C4-2B (cell line): ENCODE data around the gene PEX14.

ENCODE experiments used
- ZFX ChIP-seq: fragments of 450-650 bp; IDR thresholded peaks from 2 replicates; pipeline ENCODE4 v1.6.1; 2017
- TF ChIP-seq, protein P1 (sequence below): fragments of 450-650 bp; conservative IDR thresholded peaks from 2 replicates; pipeline ENCODE4 v1.5.1; 2017; ENCODE audit warnings: mild to moderate bottlenecking

DNA sequence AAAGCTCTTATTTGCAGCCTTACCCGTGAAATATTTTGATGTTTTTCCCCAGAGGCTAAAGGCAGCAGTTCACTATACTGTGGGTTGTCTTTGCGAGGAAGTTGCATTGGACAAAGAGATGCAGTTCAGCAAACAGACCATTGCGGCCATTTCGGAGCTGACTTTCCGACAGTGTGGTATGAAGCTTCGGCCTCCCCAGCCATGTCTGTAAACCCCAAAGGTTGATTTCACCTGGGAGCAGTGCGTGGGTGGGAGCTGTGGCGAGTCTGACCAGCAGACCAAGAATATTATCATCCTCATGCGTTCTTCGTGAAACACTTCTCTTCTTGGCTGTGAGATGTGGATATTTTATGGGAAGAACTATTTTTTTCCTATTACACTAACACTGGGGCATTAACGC is 41.0 kb upstream of the PEX14 start:
- TF ChIP-seq, protein P1, sequence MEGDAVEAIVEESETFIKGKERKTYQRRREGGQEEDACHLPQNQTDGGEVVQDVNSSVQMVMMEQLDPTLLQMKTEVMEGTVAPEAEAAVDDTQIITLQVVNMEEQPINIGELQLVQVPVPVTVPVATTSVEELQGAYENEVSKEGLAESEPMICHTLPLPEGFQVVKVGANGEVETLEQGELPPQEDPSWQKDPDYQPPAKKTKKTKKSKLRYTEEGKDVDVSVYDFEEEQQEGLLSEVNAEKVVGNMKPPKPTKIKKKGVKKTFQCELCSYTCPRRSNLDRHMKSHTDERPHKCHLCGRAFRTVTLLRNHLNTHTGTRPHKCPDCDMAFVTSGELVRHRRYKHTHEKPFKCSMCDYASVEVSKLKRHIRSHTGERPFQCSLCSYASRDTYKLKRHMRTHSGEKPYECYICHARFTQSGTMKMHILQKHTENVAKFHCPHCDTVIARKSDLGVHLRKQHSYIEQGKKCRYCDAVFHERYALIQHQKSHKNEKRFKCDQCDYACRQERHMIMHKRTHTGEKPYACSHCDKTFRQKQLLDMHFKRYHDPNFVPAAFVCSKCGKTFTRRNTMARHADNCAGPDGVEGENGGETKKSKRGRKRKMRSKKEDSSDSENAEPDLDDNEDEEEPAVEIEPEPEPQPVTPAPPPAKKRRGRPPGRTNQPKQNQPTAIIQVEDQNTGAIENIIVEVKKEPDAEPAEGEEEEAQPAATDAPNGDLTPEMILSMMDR: no peak
- no peak for TF ChIP-seq ZFX
